ENCODE measurements around the gene IL36A.

DNA sequence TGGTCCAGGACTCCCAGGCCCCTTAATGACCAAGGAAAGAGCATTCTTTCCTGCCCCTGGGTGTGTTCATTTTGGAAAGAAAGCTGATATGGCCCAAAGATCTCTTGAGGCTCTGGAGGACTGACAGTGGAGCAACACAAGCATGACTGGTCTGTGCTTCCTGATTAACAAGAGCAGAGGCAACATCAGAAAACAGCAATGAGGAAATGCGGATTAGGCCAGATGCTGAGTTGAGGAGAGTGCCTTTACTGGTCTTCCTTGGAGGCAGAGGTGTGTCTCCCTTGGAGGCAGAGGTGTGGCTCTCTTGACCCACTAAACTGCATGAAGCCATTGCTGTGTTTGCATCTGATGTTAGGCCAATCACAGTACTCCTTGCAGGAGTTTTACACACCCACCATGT, 27.5 kb downstream of the IL36A start:
- TF ChIP-seq POLR2A (IDR thresholded peaks at IDR 0.05) (no peak), POLR2AphosphoS5 (IDR thresholded peaks at IDR 0.05) (no peak), EP300 (IDR thresholded peaks at IDR 0.05) (no peak)
- TF ChIP-seq, protein P1, sequence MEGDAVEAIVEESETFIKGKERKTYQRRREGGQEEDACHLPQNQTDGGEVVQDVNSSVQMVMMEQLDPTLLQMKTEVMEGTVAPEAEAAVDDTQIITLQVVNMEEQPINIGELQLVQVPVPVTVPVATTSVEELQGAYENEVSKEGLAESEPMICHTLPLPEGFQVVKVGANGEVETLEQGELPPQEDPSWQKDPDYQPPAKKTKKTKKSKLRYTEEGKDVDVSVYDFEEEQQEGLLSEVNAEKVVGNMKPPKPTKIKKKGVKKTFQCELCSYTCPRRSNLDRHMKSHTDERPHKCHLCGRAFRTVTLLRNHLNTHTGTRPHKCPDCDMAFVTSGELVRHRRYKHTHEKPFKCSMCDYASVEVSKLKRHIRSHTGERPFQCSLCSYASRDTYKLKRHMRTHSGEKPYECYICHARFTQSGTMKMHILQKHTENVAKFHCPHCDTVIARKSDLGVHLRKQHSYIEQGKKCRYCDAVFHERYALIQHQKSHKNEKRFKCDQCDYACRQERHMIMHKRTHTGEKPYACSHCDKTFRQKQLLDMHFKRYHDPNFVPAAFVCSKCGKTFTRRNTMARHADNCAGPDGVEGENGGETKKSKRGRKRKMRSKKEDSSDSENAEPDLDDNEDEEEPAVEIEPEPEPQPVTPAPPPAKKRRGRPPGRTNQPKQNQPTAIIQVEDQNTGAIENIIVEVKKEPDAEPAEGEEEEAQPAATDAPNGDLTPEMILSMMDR (IDR thresholded peaks at IDR 0.05) = no peak

Measured in upper lobe of left lung (tissue), 4 donors.